GM21360 (cell line): ENCODE data around the gene KCND1.

Source experiments
- ATAC-seq: cut with Tn5 transposase; IDR thresholded peaks from one replicate; pipeline ENCODE4 v1.9.1; 2021; ENCODE audit warnings: mild to moderate bottlenecking, moderate library complexity; ENCODE audit not compliant: unreplicated experiment

KCND1 gene

GRCh38 chrX:48914593-48915493 is 56.8 kb downstream of the KCND1 start:
- ATAC-seq = no peak

- ATAC-seq = no peak
These were observed 57.9 kb downstream of the KCND1 start for GRCh38 chrX:48913605-48914366.

DNA sequence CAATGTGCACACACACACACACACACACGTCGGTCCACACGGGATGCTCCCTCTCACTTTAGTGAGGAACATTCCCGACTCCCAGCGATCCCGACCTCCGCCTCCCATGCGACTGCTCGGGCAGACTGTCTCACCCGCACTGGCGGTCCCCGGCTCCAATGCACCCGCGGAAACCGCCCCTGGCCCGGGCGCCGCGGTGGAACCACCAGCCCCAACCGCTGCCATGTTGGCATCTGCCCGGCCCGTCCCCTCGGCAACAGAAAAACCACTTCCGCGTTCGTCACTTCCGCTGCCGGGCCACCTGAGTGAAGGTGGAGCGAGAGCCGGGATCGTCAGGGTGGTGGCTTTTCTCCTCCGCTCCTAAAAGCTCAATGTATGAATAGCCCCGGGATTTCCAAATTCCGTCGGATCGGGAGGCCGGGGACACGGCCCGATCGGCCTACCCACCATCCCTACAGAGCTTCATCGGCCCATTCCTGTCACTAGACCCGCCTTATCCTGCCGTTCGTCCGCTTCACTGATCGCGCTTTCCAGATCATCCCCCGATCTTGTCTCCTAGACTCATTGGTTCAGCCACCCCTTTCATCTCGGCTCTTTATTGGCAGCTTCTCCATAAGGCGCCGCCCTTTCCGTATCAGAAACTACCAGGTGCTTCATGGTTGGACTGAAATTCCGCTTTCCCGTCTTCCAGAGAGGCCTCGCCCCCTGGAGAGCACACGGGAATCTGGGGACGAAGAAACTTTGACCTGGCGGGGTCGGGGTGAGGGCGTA is 60.0 kb downstream of the KCND1 start, which contains the start of gene SLC35A2:
SLC35A2 (minus strand) TSS at position 235 of the 771 bp plus-strand sequence; CDS start at position 225, 10 bp downstream.
- ATAC-seq = peak; percentile 56
